ENCODE results near the gene CHST14.

The CHST14 gene

GRCh38 chr15:40437752-40438687 lies 32.8 kb upstream of the CHST14 start:
- TF ChIP-seq CTCF (IDR thresholded peaks at IDR 0.05; ENCODE audit: control insufficient read depth, extremely low read depth, insufficient read depth): no peak
- H3K4me3 ChIP-seq (ENCODE audit: low read depth, low read length): no peak overlapping the region
- DNase-seq (ENCODE audit: low read depth): no peak

- no peak overlapping the region for H3K4me3 ChIP-seq (ENCODE audit: low read depth, low read length)
- TF ChIP-seq CTCF (IDR thresholded peaks at IDR 0.05; ENCODE audit: control insufficient read depth, extremely low read depth, insufficient read depth): no peak
- no peak for DNase-seq (ENCODE audit: low read depth)
These were observed 32.1 kb upstream of the CHST14 start for GRCh38 chr15:40438712-40439111.

GRCh38 chr15:40439461-40439959 lies 31.3 kb upstream of the CHST14 start:
- H3K4me3 ChIP-seq (ENCODE audit: low read depth, low read length): peak overlapping the region; percentile 62
- TF ChIP-seq CTCF (IDR thresholded peaks at IDR 0.05; ENCODE audit: control insufficient read depth, extremely low read depth, insufficient read depth): no peak
- DNase-seq (ENCODE audit: low read depth): no peak

- DNase-seq (ENCODE audit: low read depth): no peak
- peak overlapping the region; percentile 62 for H3K4me3 ChIP-seq (ENCODE audit: low read depth, low read length)
- TF ChIP-seq CTCF (IDR thresholded peaks at IDR 0.05; ENCODE audit: control insufficient read depth, extremely low read depth, insufficient read depth): no peak
These were observed 30.6 kb upstream of the CHST14 start for GRCh38 chr15:40439960-40440742.

- peak within 1 kb of the TSS; percentile 62 for H3K4me3 ChIP-seq (ENCODE audit: low read depth, low read length)
- peak; percentile 53 for DNase-seq (ENCODE audit: low read depth)
- peak; percentile 17; the same call in 1 of the 2 replicates for TF ChIP-seq CTCF (IDR thresholded peaks at IDR 0.05; ENCODE audit: control insufficient read depth, extremely low read depth, insufficient read depth)
These were observed 29.8 kb upstream of the CHST14 start, which contains the start of gene BAHD1 for GRCh38 chr15:40440743-40441564. BAHD1 (plus strand) TSS chr15:40440953; CDS start chr15:40458465, 17,512 bp downstream.
